ENCODE measurements around the gene NNAT. TPM values are rescaled to one million over a fixed set of nuclear protein-coding genes. Genes with fewer than 3 reads are reported as not detected.

NNAT gene
- total RNA-seq, 1 donor from 2014 or later, result 0.43 TPM

- DNase-seq (no peak), ATAC-seq (no peak)
- Histone ChIP-seq H3K36me3 (no peaks in the 10 kb centered on the region), H3K27me3 (no peaks in the 10 kb centered on the region), H3K4me3 (no peak overlapping the region), H3K4me1 (no peaks in the 10 kb centered on the region), H3K9me3 (no peaks in the 10 kb centered on the region), H3K27ac (no peak overlapping the region)
- TF ChIP-seq CTCF (IDR thresholded peaks at IDR 0.05), result no peak
- intact Hi-C loops (cut with DNase I), result no loop called here
These were observed 44.0 kb upstream of the NNAT start for GRCh38 chr20:37477041-37477440.

- no peak overlapping the region for H3K4me3 ChIP-seq
- ATAC-seq, result no peak
- no peaks in the 10 kb centered on the region for H3K36me3 ChIP-seq
- intact Hi-C loops (cut with DNase I), result no loop called here
- no peak for TF ChIP-seq CTCF (IDR thresholded peaks at IDR 0.05)
- no peaks in the 10 kb centered on the region for H3K4me1 ChIP-seq
- H3K27me3 ChIP-seq, result no peaks in the 10 kb centered on the region
- no peak for DNase-seq
- no peak overlapping the region for H3K27ac ChIP-seq
- no peaks in the 10 kb centered on the region for H3K9me3 ChIP-seq
These were observed 41.8 kb upstream of the NNAT start for GRCh38 chr20:37479266-37479665.

- intact Hi-C loops (cut with DNase I), result no loop called here
These were observed 40.9 kb upstream of the NNAT start for GRCh38 chr20:37479925-37480691.

GRCh38 chr20:37480919-37481318 is 40.1 kb upstream of the NNAT start:
- no peak for TF ChIP-seq CTCF (IDR thresholded peaks at IDR 0.05)
- Histone ChIP-seq H3K27ac (no peak overlapping the region), H3K27me3 (no peaks in the 10 kb centered on the region), H3K4me3 (no peak overlapping the region), H3K4me1 (no peaks in the 10 kb centered on the region), H3K36me3 (no peaks in the 10 kb centered on the region), H3K9me3 (no peaks in the 10 kb centered on the region)
- intact Hi-C loops (cut with DNase I), result no loop called here
- no peak for ATAC-seq
- no peak for DNase-seq

More at GRCh38 chr20:37479925-37480691, 40.9 kb upstream of the NNAT start:
- H3K27me3 ChIP-seq, result no peaks in the 10 kb centered on the region
- H3K4me3 ChIP-seq, result no peak overlapping the region
- H3K27ac ChIP-seq, result no peak overlapping the region
- DNase-seq, result no peak
- H3K36me3 ChIP-seq, result no peaks in the 10 kb centered on the region
- H3K9me3 ChIP-seq, result no peaks in the 10 kb centered on the region
- no peak for ATAC-seq
- H3K4me1 ChIP-seq, result no peaks in the 10 kb centered on the region
- no peak for TF ChIP-seq CTCF (IDR thresholded peaks at IDR 0.05)

- H3K27me3 ChIP-seq, result no peaks in the 10 kb centered on the region
- TF ChIP-seq CTCF (IDR thresholded peaks at IDR 0.05), result no peak
- intact Hi-C loops (cut with DNase I), result no loop called here
- ATAC-seq (no peak), DNase-seq (no peak)
- no peak overlapping the region for H3K27ac ChIP-seq
- no peaks in the 10 kb centered on the region for H3K36me3 ChIP-seq
- H3K9me3 ChIP-seq, result no peaks in the 10 kb centered on the region
- H3K4me3 ChIP-seq, result no peak overlapping the region
- no peaks in the 10 kb centered on the region for H3K4me1 ChIP-seq
These were observed 39.4 kb upstream of the NNAT start for GRCh38 chr20:37481610-37482009.
